BLaER1 (cell line): ENCODE results near the gene C16orf92.

ENCODE experiments used
- H3K27ac ChIP-seq: shearing (Covaris generic); formaldehyde crosslinking; 2 replicates; pipeline ENCODE4 v1.8.1; 2022
- H3K27me3 ChIP-seq: shearing (Covaris generic); formaldehyde crosslinking; 2 replicates; pipeline ENCODE4 v1.8.1; 2022
- H3K36me3 ChIP-seq: shearing (Covaris generic); formaldehyde crosslinking; 2 replicates; pipeline ENCODE4 v1.8.1; 2022
- H3K4me1 ChIP-seq: shearing (Covaris generic); formaldehyde crosslinking; 2 replicates; pipeline ENCODE4 v1.8.1; 2022
- H3K4me2 ChIP-seq: shearing (Covaris generic); formaldehyde crosslinking; 2 replicates; pipeline ENCODE4 v1.8.1; 2022
- H3K4me3 ChIP-seq: shearing (Covaris generic); formaldehyde crosslinking; 2 replicates; pipeline ENCODE4 v1.8.1; 2022
- H3K9ac ChIP-seq: shearing (Covaris generic); formaldehyde crosslinking; 2 replicates; pipeline ENCODE4 v1.8.1; 2022
- H3K9me3 ChIP-seq: shearing (Covaris generic); formaldehyde crosslinking; 2 replicates; pipeline ENCODE4 v1.8.1; 2022
- H4K20me1 ChIP-seq: shearing (Covaris generic); formaldehyde crosslinking; 2 replicates; pipeline ENCODE4 v1.8.1; 2022
- Cebpa-rat ChIP-seq: shearing (Covaris generic); IDR thresholded peaks from 2 replicates; pipeline ENCODE4 v1.8.1; 2022

C16orf92 gene

GRCh38 chr16:29982560-29983419 lies 40.2 kb upstream of the C16orf92 start:
- Histone ChIP-seq H3K27me3 (no peaks in the 10 kb centered on the region), H3K4me3 (no peak overlapping the region), H3K36me3 (peaks cover 100% of the 10 kb centered on the region), H3K9ac (no peak overlapping the region), H3K27ac (no peak overlapping the region), H3K4me1 (peaks cover 9% of the 10 kb centered on the region), H3K9me3 (no peaks in the 10 kb centered on the region), H3K4me2 (no peak overlapping the region), H4K20me1 (peaks cover 27% of the 10 kb centered on the region)
- TF ChIP-seq Cebpa-rat: no peak

GRCh38 chr16:29983420-29984136 lies 39.4 kb upstream of the C16orf92 start:
- H3K27ac ChIP-seq: no peak overlapping the region
- no peak overlapping the region for H3K4me3 ChIP-seq
- peaks cover 19% of the 10 kb centered on the region for H4K20me1 ChIP-seq
- peaks cover under 1% of the 10 kb centered on the region; the same call in 1 of the 2 replicates for H3K4me1 ChIP-seq
- H3K36me3 ChIP-seq: peaks cover 100% of the 10 kb centered on the region
- no peak overlapping the region for H3K9ac ChIP-seq
- H3K27me3 ChIP-seq: no peaks in the 10 kb centered on the region
- TF ChIP-seq Cebpa-rat: no peak
- no peak overlapping the region for H3K4me2 ChIP-seq
- H3K9me3 ChIP-seq: no peaks in the 10 kb centered on the region

GRCh38 chr16:29984137-29984763 lies 38.7 kb upstream of the C16orf92 start:
- Histone ChIP-seq H3K9ac (no peak overlapping the region), H3K4me1 (no peaks in the 10 kb centered on the region), H3K27me3 (no peaks in the 10 kb centered on the region), H3K4me2 (no peak overlapping the region), H3K4me3 (no peak overlapping the region), H3K27ac (no peak overlapping the region), H3K9me3 (no peaks in the 10 kb centered on the region), H4K20me1 (peaks cover 13% of the 10 kb centered on the region; the same call in 1 of the 2 replicates), H3K36me3 (peaks cover 100% of the 10 kb centered on the region)
- TF ChIP-seq Cebpa-rat: no peak

- no peak overlapping the region for H3K4me2 ChIP-seq
- H3K4me1 ChIP-seq: no peaks in the 10 kb centered on the region
- no peaks in the 10 kb centered on the region for H3K27me3 ChIP-seq
- peaks cover 100% of the 10 kb centered on the region for H3K36me3 ChIP-seq
- no peak for TF ChIP-seq Cebpa-rat
- no peak overlapping the region for H3K4me3 ChIP-seq
- H4K20me1 ChIP-seq: peaks cover 8% of the 10 kb centered on the region; the same call in 1 of the 2 replicates
- no peak overlapping the region for H3K27ac ChIP-seq
- H3K9ac ChIP-seq: no peak overlapping the region
- no peaks in the 10 kb centered on the region for H3K9me3 ChIP-seq
These were observed 38.2 kb upstream of the C16orf92 start for GRCh38 chr16:29984764-29985147.

- Histone ChIP-seq H3K36me3 (peaks cover 100% of the 10 kb centered on the region), H3K4me3 (no peak overlapping the region)
These were observed 37.7 kb upstream of the C16orf92 start for GRCh38 chr16:29985271-29985811.

GRCh38 chr16:29986231-29986630 lies 36.8 kb upstream of the C16orf92 start:
- no peak for TF ChIP-seq Cebpa-rat
- Histone ChIP-seq H3K27ac (no peak overlapping the region), H3K4me2 (no peak overlapping the region), H3K9ac (0 out of 2 replicates have a peak overlapping the region, but pooled peaks have one; percentile 29), H3K9me3 (no peaks in the 10 kb centered on the region), H4K20me1 (peaks cover 8% of the 10 kb centered on the region; the same call in 1 of the 2 replicates), H3K4me1 (no peaks in the 10 kb centered on the region), H3K36me3 (peaks cover 100% of the 10 kb centered on the region), H3K4me3 (no peak overlapping the region), H3K27me3 (no peaks in the 10 kb centered on the region)

More at GRCh38 chr16:29985271-29985811, 37.7 kb upstream of the C16orf92 start:
- no peak overlapping the region for H3K4me2 ChIP-seq
- H4K20me1 ChIP-seq: peaks cover 8% of the 10 kb centered on the region; the same call in 1 of the 2 replicates
- no peaks in the 10 kb centered on the region for H3K9me3 ChIP-seq
- H3K27me3 ChIP-seq: no peaks in the 10 kb centered on the region
- H3K4me1 ChIP-seq: no peaks in the 10 kb centered on the region
- TF ChIP-seq Cebpa-rat: no peak
- H3K9ac ChIP-seq: 0 out of 2 replicates have a peak overlapping the region, but pooled peaks have one; percentile 29
- H3K27ac ChIP-seq: no peak overlapping the region

- H3K9me3 ChIP-seq: no peaks in the 10 kb centered on the region
- peaks cover 8% of the 10 kb centered on the region; the same call in 1 of the 2 replicates for H4K20me1 ChIP-seq
- no peak overlapping the region for H3K27ac ChIP-seq
- H3K27me3 ChIP-seq: no peaks in the 10 kb centered on the region
- no peak overlapping the region for H3K9ac ChIP-seq
- H3K4me2 ChIP-seq: no peak overlapping the region
- H3K36me3 ChIP-seq: peaks cover 99% of the 10 kb centered on the region
- TF ChIP-seq Cebpa-rat: no peak
- no peaks in the 10 kb centered on the region for H3K4me1 ChIP-seq
- no peak overlapping the region for H3K4me3 ChIP-seq
These were observed 36.1 kb upstream of the C16orf92 start for GRCh38 chr16:29986931-29987330.

- Histone ChIP-seq H3K4me3 (no peak overlapping the region), H3K4me1 (no peaks in the 10 kb centered on the region), H3K9me3 (no peaks in the 10 kb centered on the region), H3K4me2 (no peak overlapping the region), H3K9ac (0 out of 2 replicates have a peak overlapping the region, but pooled peaks have one; percentile 6), H3K27me3 (no peaks in the 10 kb centered on the region), H3K36me3 (peaks cover 99% of the 10 kb centered on the region), H4K20me1 (peaks cover 8% of the 10 kb centered on the region; the same call in 1 of the 2 replicates), H3K27ac (no peak overlapping the region)
- TF ChIP-seq Cebpa-rat: no peak
These were observed 35.5 kb upstream of the C16orf92 start for GRCh38 chr16:29987371-29988085.
